Activated CD4-positive, alpha-beta T cell treated with anti-CD3 and anti-CD28 coated beads, Interleukin-2, amount 50 U/mL, for 1 hour (primary cell): Measurements from ENCODE around the gene CATSPERE.
"Not testable (repeated sequence)": the region's sequence is repeated elsewhere in the genome, so short reads cannot be mapped to it uniquely, and the experiment has no call there.

Source experiments
- DNase-seq: peaks from one replicate; pipeline ENCODE4 v3.0.0-alpha.2; 2020

The CATSPERE gene

GRCh38 chr1:244450597-244451538 lies 10.2 kb upstream of the CATSPERE start:
- peak; percentile 53 for DNase-seq

GRCh38 chr1:244451539-244451950 lies 9.5 kb upstream of the CATSPERE start, which contains the start of gene ADSS2:
Gene ADSS2, minus strand, starts transcription at chr1:244451909. Its CDS starts 92 bp downstream, at chr1:244451817.
- no peak for DNase-seq

GRCh38 chr1:244451951-244452795 lies 8.9 kb upstream of the CATSPERE start:
- peak; percentile 98 for DNase-seq

GRCh38 chr1:244454412-244454811 lies 6.7 kb upstream of the CATSPERE start:
- DNase-seq: no peak

- no peak for DNase-seq
Measured at GRCh38 chr1:244456586-244456985, 4.5 kb upstream of the CATSPERE start.

- no peak for DNase-seq
Measured at GRCh38 chr1:244458781-244459180, 2.3 kb upstream of the CATSPERE start.

GRCh38 chr1:244460197-244460596 lies 876 bp upstream of the CATSPERE start:
- no peak for DNase-seq

- no peak for DNase-seq
Measured at GRCh38 chr1:244466724-244467123, 5.7 kb downstream of the CATSPERE start.

GRCh38 chr1:244473059-244473605 lies 12.1 kb downstream of the CATSPERE start:
- no peak for DNase-seq

GRCh38 chr1:244484971-244485370 lies 23.9 kb downstream of the CATSPERE start:
- DNase-seq: not testable (repeated sequence)

- no peak for DNase-seq
Measured at GRCh38 chr1:244494653-244495052, 33.6 kb downstream of the CATSPERE start.

- no peak for DNase-seq
Measured at GRCh38 chr1:244496186-244496585, 35.1 kb downstream of the CATSPERE start.

- no peak for DNase-seq
Measured at GRCh38 chr1:244497805-244498204, 36.7 kb downstream of the CATSPERE start.

GRCh38 chr1:244499484-244499883 lies 38.4 kb downstream of the CATSPERE start:
- DNase-seq: not testable (repeated sequence)

- DNase-seq: not testable (repeated sequence)
Measured at GRCh38 chr1:244500515-244500914, 39.4 kb downstream of the CATSPERE start.

GRCh38 chr1:244502630-244503029 lies 41.6 kb downstream of the CATSPERE start:
- DNase-seq: no peak

GRCh38 chr1:244513493-244513892 lies 52.4 kb downstream of the CATSPERE start:
- no peak for DNase-seq

GRCh38 chr1:244515680-244516079 lies 54.6 kb downstream of the CATSPERE start:
- DNase-seq: no peak

- no peak for DNase-seq
Measured at GRCh38 chr1:244536316-244536715, 75.2 kb downstream of the CATSPERE start.

- DNase-seq: no peak
Measured at GRCh38 chr1:244545511-244545910, 84.4 kb downstream of the CATSPERE start.

- DNase-seq: no peak
Measured at GRCh38 chr1:244548558-244549115, 87.6 kb downstream of the CATSPERE start.

- no peak for DNase-seq
Measured at GRCh38 chr1:244552336-244552735, 91.3 kb downstream of the CATSPERE start.

- DNase-seq: no peak
Measured at GRCh38 chr1:244556263-244556662, 95.2 kb downstream of the CATSPERE start.
